ENCODE data around the gene LCN12.

LCN12 gene

GRCh38 chr9:136965771-136966484 lies 13.9 kb downstream of the LCN12 start:
- DNase-seq (ENCODE audit: low read depth): no peak
- H3K4me3 ChIP-seq (ENCODE audit: control insufficient read depth, low read depth, low read length): no peak overlapping the region
- no peak for TF ChIP-seq CTCF (IDR thresholded peaks at IDR 0.05; ENCODE audit: control insufficient read depth, insufficient read depth, low read depth, low read length, missing control alignments)

GRCh38 chr9:136968333-136969127 lies 16.5 kb downstream of the LCN12 start:
- H3K4me3 ChIP-seq (ENCODE audit: control insufficient read depth, low read depth, low read length): no peak overlapping the region
- no peak for TF ChIP-seq CTCF (IDR thresholded peaks at IDR 0.05; ENCODE audit: control insufficient read depth, insufficient read depth, low read depth, low read length, missing control alignments)
- no peak for DNase-seq (ENCODE audit: low read depth)

GRCh38 chr9:136969150-136969549 lies 17.1 kb downstream of the LCN12 start:
- TF ChIP-seq CTCF (IDR thresholded peaks at IDR 0.05; ENCODE audit: control insufficient read depth, insufficient read depth, low read depth, low read length, missing control alignments): no peak
- H3K4me3 ChIP-seq (ENCODE audit: control insufficient read depth, low read depth, low read length): no peak overlapping the region
- DNase-seq (ENCODE audit: low read depth): no peak

- no peak overlapping the region for H3K4me3 ChIP-seq (ENCODE audit: control insufficient read depth, low read depth, low read length)
- no peak for TF ChIP-seq CTCF (IDR thresholded peaks at IDR 0.05; ENCODE audit: control insufficient read depth, insufficient read depth, low read depth, low read length, missing control alignments)
- no peak for DNase-seq (ENCODE audit: low read depth)
Measured at GRCh38 chr9:136969774-136970173, 17.7 kb downstream of the LCN12 start.

GRCh38 chr9:136970361-136970760 lies 18.3 kb downstream of the LCN12 start:
- TF ChIP-seq CTCF (IDR thresholded peaks at IDR 0.05; ENCODE audit: control insufficient read depth, insufficient read depth, low read depth, low read length, missing control alignments): no peak
- H3K4me3 ChIP-seq (ENCODE audit: control insufficient read depth, low read depth, low read length): no peak overlapping the region
- DNase-seq (ENCODE audit: low read depth): no peak

- H3K4me3 ChIP-seq (ENCODE audit: control insufficient read depth, low read depth, low read length): no peak overlapping the region
- DNase-seq (ENCODE audit: low read depth): no peak
- no peak for TF ChIP-seq CTCF (IDR thresholded peaks at IDR 0.05; ENCODE audit: control insufficient read depth, insufficient read depth, low read depth, low read length, missing control alignments)
Measured at GRCh38 chr9:136971746-136972145, 19.7 kb downstream of the LCN12 start.
